GM19025 (cell line): ENCODE results near the gene COL23A1.

ENCODE experiments used
- ATAC-seq: cut with Tn5 transposase; IDR thresholded peaks from one replicate; pipeline ENCODE4 v1.9.1; 2021; ENCODE audit warnings: mild to moderate bottlenecking, low read depth, moderate library complexity; ENCODE audit not compliant: unreplicated experiment

COL23A1 gene

GRCh38 chr5:178536541-178537466 lies 53.4 kb downstream of the COL23A1 start:
- ATAC-seq, result no peak

GRCh38 chr5:178535299-178536175 lies 54.7 kb downstream of the COL23A1 start:
- no peak for ATAC-seq

- no peak for ATAC-seq
Observed at GRCh38 chr5:178533136-178533535, 57.1 kb downstream of the COL23A1 start.

- no peak for ATAC-seq
Observed at GRCh38 chr5:178532666-178533065, 57.5 kb downstream of the COL23A1 start.

- no peak for ATAC-seq
Observed at GRCh38 chr5:178532236-178532635, 58.0 kb downstream of the COL23A1 start.

GRCh38 chr5:178531786-178532185 lies 58.4 kb downstream of the COL23A1 start:
- no peak for ATAC-seq

- no peak for ATAC-seq
Observed at GRCh38 chr5:178530526-178530925, 59.7 kb downstream of the COL23A1 start.

GRCh38 chr5:178529080-178529479 lies 61.1 kb downstream of the COL23A1 start:
- no peak for ATAC-seq

GRCh38 chr5:178527458-178528307 lies 62.5 kb downstream of the COL23A1 start:
- ATAC-seq, result no peak

GRCh38 chr5:178526773-178527457 lies 63.3 kb downstream of the COL23A1 start:
- no peak for ATAC-seq

GRCh38 chr5:178525906-178526732 lies 64.1 kb downstream of the COL23A1 start:
- ATAC-seq, result no peak

- no peak for ATAC-seq
Observed at GRCh38 chr5:178524093-178524882, 65.9 kb downstream of the COL23A1 start.

- ATAC-seq, result no peak
Observed at GRCh38 chr5:178522361-178522760, 67.8 kb downstream of the COL23A1 start.

GRCh38 chr5:178520851-178521250 lies 69.3 kb downstream of the COL23A1 start:
- ATAC-seq, result no peak

- ATAC-seq, result no peak
Observed at GRCh38 chr5:178519804-178520203, 70.4 kb downstream of the COL23A1 start.

- ATAC-seq, result no peak
Observed at GRCh38 chr5:178519155-178519554, 71.0 kb downstream of the COL23A1 start.

- ATAC-seq, result no peak
Observed at GRCh38 chr5:178516504-178517235, 73.5 kb downstream of the COL23A1 start.
